K562 treated with DMSO at 1 percent for 4 hours (cell line): ENCODE results near the gene CADM3. TPM values are rescaled to one million over a fixed set of nuclear protein-coding genes. Genes with fewer than 3 reads are reported as not detected.

Source experiments
- total RNA-seq: library from RNA; unstranded; fragments of 300-600 nt; gene quantifications from 2 replicates; pipeline ENCODE4 v1.2.3, GENCODE V29; 2022; ENCODE audit not compliant: insufficient read depth

CADM3 gene
- total RNA-seq, result not detected in 2 replicates

GRCh38 chr1:159171254-159171687 is at the start of gene CADM3:
Gene CADM3, plus strand, starts transcription at chr1:159171615. Its CDS starts 151 bp downstream, at chr1:159171766.

GRCh38 chr1:159204161-159205141 is 33.0 kb downstream of the CADM3 start, which contains the start of gene ACKR1:
Gene ACKR1, plus strand, starts transcription at chr1:159204875. Its CDS starts 85 bp downstream, at chr1:159204960.

Other genes starting within 250 kb of the CADM3 start
- gene PYHIN1, start 240.1 kb upstream of the CADM3 start, total RNA-seq, result not detected in 2 replicates
- 5.4 and 14.5 TPM in 2 replicates for gene IFI16, start 161.7 kb upstream of the CADM3 start, total RNA-seq
- 0.74 TPM in 1 of 2 replicates, not detected in the other for gene AIM2, start 94.8 kb upstream of the CADM3 start, total RNA-seq
- gene ACKR1, start 33.3 kb downstream of the CADM3 start, total RNA-seq, result not detected in 2 replicates
- gene FCER1A, start 130.7 kb downstream of the CADM3 start, total RNA-seq, result not detected in 2 replicates